HUDEP-2 (cell line): Measurements from ENCODE around the gene NEDD1.

ENCODE experiments used
- DNase-seq, 76 experiments: peaks; one replicate each; lab custom pipeline; 2025; ENCODE audit not compliant: unreplicated experiment in 76 of 76; lab: John Stamatoyannopoulos, UW

Gene NEDD1

GRCh38 chr12:96906849-96907670 lies at the start of gene NEDD1:
Gene NEDD1, plus strand, starts transcription at chr12:96907257. Its CDS starts 2,503 bp downstream, at chr12:96909760.
- DNase-seq: peak in 74 of 76 experiments; percentile 16 to 84 (median 62)

GRCh38 chr12:96858162-96858561 lies 48.9 kb upstream of the NEDD1 start:
- no peak for DNase-seq

- DNase-seq: no peak
Measured at GRCh38 chr12:96861656-96862055, 45.4 kb upstream of the NEDD1 start.

DNA sequence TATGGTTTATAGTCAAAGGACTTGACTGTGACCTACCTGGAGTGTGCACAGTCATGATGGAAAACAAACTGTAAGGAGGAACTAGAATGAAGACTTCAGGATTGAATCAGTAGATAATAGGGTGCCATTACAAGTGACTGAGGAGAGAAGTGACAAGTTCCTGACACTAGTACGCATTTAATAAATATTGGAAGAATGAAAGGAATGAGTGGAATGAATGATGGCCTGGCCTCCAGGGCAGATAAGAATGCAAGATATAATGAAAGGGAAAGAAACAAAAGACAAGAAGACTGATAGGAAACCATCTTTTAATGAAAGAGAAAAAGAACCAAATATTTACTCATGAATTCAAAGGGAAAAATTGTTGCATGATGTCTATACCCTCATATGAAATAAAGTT lies 44.7 kb upstream of the NEDD1 start:
- no peak for DNase-seq

DNA sequence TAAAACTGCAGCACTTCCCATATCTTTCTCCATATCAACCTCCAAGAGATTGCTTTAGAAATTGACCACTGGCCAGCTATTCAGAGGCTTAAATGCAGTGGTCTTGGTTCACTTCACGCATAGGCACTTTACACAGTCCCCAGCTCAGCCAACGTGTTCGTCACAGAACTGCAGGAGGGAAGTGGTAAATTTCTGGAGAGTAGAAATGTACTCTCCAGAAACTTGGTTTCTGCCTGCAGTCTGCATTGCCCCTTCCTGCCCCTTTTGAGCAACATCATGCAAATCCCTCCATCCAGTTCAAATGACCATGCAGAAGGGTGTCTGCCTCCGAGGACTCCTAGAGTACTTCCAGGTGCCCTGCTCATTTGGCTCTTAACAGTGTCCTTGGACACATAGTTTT lies 42.7 kb upstream of the NEDD1 start:
- no peak for DNase-seq

DNA sequence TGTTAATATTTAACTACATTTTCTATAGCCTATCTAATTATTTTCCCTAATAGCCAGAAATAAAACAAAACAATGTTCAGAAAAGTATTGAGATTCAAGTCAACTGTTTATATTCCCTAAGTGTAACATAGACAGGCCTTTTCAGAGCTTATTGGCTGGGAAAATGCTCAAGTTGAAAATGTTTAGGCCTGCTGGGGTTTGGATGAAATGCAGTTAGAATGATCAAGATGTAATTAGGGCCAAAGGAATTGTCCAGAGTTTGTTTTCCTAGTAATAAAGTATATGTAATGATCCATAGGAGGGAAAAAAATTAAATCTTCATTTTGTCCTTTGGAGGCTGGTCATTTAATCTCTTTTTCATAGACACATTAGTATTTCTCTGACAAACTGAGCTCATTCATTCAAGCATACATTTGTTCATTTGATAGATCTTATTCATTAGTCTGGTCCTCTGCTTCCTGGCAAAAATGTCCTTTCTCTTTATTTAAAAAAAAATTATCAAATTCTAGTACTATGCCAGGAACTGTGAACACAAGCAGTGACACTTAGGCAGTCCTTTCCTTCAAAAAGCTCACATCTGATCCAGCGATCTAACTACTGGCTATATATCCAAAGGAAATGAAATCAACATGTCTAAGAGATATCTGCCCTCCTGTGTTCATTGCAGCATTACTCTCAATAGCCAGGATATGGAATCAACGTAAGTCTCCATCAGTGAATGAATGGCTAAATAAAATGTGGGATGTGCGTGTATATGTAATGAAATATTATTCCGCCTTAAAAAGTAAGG lies 40.1 kb upstream of the NEDD1 start:
- DNase-seq: no peak

- DNase-seq: no peak
Measured at GRCh38 chr12:96870946-96871345, 36.1 kb upstream of the NEDD1 start.

GRCh38 chr12:96872961-96873360 lies 34.1 kb upstream of the NEDD1 start:
- no peak for DNase-seq

DNA sequence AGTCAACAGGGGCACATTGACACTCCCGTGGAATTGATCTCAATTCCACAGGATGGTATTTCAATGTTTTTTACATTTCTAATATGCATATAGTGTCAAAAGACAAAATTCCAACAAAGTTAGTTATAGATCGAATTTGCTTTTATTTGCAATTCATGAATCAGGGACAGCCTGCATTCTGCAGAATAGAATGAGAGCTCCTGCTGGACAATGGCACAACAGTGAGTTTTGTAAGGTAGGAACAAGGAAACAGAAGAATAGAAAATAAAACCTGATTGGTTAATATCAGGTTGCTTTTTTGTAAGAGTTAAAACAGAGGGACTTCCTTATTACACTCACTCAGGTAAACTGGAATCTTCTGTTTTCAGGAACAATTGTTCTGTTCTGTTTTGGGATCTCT lies 32.8 kb upstream of the NEDD1 start:
- no peak for DNase-seq

GRCh38 chr12:96876966-96877365 lies 30.1 kb upstream of the NEDD1 start:
- DNase-seq: no peak

DNA sequence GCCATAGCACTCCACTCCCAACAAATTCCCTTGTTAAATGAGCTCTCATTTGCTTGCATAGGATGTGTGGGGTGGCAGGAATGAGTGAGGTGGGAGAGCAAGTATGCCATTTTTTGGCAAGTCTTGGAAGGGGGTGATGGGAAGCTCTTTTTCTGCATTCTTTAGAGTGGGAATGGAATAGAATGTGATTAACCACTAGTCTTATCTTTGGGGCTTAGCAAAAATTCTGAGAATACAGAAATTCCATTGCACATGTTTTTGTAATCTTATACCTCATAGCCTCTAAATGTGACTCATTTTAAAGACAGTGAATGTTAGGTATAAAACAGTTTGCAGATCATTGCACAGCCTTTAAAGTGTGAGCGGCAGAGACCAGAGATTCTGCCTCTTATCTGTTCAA lies 28.4 kb upstream of the NEDD1 start:
- DNase-seq: peak in 1 of 76 experiments; percentile 2

DNA sequence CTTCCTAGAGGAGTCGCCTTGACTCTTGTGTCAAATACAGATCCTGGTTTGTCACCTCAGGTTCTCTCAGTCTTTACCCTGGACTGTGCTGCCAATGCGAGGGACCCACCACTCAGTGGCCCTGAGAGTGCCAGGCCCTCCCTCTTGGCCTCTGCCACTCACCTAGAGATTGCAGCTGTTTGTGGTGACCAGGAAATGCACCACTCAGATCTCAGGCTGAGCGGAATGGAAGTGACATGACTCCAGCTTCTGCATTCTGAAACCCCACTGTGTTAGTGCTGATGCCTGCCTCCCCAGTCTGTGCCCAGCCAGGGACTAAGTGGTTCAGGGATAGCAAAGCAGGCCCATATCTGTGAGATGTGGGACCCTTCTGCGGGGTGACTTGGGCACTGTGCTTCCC lies 27.8 kb upstream of the NEDD1 start:
- no peak for DNase-seq

DNA sequence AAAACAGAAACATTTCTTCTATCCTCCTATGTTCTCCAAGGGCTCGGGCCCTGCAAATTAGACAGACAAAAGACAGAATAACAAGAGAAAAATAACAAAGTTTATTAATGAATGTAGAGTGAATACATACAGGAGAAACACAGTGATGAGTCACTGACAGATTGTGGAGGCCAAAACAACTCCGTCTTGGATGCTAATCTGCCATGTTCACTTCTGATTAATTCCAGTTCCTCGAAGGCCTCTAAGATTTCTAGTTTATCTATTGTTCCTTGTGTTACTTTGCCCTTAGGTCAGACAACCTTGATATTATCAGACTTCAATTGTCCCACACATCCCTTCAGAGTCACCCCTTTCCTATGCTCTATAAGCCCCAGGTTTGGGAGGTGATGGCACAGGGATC lies 26.8 kb upstream of the NEDD1 start:
- peak in 15 of 76 experiments; percentile 3 to 50 (median 14) for DNase-seq

DNA sequence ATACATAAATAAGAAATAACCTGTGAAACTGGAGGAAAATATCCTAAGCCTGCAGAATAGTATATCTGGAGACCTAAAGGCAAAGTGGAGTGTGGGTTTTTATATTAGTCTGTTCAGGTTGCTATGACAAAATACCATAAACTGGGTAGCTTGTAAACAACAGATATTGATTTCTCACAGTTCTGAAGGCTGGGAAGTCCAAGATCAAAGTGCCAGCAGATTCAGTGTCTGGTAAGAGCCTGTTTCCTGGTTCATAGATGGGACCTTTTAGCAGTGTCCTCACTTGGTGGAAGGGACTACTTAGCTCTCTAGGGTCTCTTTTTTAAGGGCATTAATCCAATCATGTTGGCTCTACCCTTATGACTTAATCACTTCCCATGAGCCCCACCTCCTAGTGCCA lies 25.4 kb upstream of the NEDD1 start:
- no peak for DNase-seq

GRCh38 chr12:96882862-96883261 lies 24.2 kb upstream of the NEDD1 start:
- DNase-seq: peak in 13 of 76 experiments; percentile 4 to 60 (median 22)

- DNase-seq: no peak
Measured at GRCh38 chr12:96883571-96883970, 23.5 kb upstream of the NEDD1 start.

- DNase-seq: peak in 37 of 76 experiments; percentile 5 to 66 (median 33)
Measured at GRCh38 chr12:96886998-96887677, 19.9 kb upstream of the NEDD1 start.

DNA sequence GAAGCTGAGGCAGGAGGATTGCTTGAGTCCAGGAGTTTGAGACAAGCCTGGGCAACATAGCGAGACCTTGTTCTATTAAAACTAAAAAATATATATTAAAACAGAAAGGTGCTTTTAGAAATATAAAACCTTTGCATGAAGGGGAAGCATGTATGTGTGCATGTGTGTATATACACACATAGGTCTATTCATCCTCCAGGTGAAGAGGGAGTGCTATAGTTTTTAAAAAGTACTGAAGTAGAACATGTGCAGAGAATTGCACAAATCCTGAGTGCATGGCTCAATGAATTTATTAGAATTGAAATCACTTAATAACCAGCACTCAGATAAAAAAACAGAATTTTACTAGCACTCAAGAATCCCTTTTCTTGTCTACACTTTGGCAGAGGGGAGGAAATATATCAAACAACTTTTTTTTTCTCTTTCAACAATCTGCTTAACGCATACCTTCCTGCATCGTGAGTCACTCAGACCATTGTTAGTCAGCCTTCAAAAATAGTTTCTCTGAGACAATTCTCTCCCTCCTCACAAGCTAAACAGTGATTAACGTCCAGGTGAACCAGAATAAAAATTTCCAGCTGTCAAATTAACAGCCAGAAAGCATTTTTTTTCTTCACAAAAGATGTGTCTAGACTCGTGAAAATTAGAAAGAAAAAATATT lies 17.7 kb upstream of the NEDD1 start:
- no peak for DNase-seq

- no peak for DNase-seq
Measured at GRCh38 chr12:96890331-96890730, 16.7 kb upstream of the NEDD1 start.

DNA sequence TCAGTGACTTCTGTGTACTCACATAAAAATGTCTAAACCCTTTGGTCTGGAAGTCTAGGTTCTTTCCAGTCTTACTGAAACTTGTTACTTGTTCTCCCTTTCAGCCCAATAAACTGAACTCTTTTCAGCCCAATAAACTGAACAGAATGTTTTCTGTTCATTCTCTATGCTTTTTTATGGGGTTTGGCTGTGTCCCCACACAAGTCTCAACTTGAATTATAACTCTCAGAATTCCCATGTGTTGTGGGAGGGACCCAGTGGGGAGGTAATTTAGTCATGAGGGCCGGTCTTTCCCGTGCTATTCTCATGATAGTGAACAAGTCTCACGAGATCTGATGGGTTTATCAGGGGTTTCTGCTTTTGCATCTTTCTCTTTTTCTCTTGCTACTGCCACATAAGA lies 15.0 kb upstream of the NEDD1 start:
- no peak for DNase-seq

- DNase-seq: no peak
Measured at GRCh38 chr12:96897421-96897820, 9.6 kb upstream of the NEDD1 start.
